ENCODE data around the gene CELF2. TPM values are rescaled to one million over a fixed set of nuclear protein-coding genes. Genes with fewer than 3 reads are reported as not detected.
A peak's percentile ranks its signal among the peaks of the same experiment; 100 is the strongest.

CELF2 gene
- total RNA-seq, 2 donors from 2014 or later, result 63.2 to 69.4 TPM

DNA sequence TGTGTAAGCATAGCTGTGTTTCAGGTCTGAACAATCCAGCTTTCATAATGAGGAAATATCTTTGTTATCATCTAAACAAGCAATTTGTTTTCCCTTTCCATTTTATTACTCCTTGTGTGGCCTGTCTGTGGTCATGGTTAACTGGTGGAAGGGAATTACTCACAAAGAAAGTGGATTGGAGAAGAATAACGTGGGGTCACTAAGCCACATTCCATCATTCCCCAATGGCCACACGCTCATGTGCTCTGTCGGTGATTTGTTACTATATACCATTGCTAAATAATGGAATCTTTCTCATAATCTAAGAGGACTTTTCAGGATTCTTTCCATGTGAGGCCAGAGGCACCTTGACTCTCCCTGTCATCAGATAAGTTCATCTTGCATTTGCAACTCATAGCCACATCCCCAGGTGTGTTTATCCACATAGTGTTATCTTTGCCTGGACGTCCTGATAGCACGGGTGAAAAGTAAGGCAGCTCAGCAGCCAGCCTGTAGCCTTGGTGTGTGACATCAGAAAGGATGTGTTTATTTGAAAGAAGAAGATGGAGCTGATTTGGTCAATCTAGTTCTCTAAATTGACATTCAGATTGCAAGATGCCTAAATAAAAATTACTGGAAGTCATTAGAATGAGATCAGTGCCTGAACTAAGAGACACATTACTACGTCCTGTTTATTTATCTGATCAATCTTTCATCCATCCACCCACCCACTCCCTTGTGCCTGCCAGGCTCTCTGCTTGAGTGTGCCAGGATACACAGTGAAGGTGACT is 128.9 kb downstream of the CELF2 start:
- H3K27ac ChIP-seq, result peak overlapping the region; percentile 5 to 76
- peaks cover 0 to 68% of the 10 kb centered on the region in 2 donors for H3K4me1 ChIP-seq
- TF ChIP-seq, protein P1, sequence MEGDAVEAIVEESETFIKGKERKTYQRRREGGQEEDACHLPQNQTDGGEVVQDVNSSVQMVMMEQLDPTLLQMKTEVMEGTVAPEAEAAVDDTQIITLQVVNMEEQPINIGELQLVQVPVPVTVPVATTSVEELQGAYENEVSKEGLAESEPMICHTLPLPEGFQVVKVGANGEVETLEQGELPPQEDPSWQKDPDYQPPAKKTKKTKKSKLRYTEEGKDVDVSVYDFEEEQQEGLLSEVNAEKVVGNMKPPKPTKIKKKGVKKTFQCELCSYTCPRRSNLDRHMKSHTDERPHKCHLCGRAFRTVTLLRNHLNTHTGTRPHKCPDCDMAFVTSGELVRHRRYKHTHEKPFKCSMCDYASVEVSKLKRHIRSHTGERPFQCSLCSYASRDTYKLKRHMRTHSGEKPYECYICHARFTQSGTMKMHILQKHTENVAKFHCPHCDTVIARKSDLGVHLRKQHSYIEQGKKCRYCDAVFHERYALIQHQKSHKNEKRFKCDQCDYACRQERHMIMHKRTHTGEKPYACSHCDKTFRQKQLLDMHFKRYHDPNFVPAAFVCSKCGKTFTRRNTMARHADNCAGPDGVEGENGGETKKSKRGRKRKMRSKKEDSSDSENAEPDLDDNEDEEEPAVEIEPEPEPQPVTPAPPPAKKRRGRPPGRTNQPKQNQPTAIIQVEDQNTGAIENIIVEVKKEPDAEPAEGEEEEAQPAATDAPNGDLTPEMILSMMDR (IDR thresholded peaks at IDR 0.05), result no peak

DNA sequence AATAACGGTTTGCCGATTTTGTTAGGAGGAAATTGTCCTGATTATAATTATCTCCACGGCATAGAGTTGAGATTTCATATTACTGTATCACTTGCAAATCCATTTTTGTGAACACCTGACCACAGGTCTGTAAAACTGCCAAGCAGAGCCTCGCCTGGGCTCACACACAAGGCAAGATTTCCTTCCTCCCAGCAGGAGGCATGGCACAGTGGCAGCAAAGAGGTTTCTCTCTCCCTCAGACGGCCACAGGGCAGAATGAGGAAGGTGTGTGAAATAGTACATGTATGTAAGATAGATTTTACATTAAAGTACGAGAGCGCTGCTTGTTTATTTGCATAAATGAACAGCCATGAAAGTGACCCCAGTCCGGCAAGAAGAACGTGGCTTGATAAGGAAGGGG is 130.1 kb downstream of the CELF2 start:
- Histone ChIP-seq H3K4me1 (peaks cover 0 to 71% of the 10 kb centered on the region in 2 donors), H3K36me3 (no peaks in the 10 kb centered on the region), H3K9me3 (no peaks in the 10 kb centered on the region), H3K4me3 (no peak overlapping the region), H3K27me3 (no peaks in the 10 kb centered on the region), H3K27ac (peak overlapping the region; percentile 61 to 76)
- TF ChIP-seq, protein P1 (IDR thresholded peaks at IDR 0.05), result peak in 1 of 2 donors; percentile 28
- DNase-seq (ENCODE audit: low spot score), result no peak

More for the DNA sequence above, 128.9 kb downstream of the CELF2 start:
- no peaks in the 10 kb centered on the region for H3K27me3 ChIP-seq
- H3K36me3 ChIP-seq, result no peaks in the 10 kb centered on the region
- no peaks in the 10 kb centered on the region for H3K9me3 ChIP-seq
- no peak for DNase-seq (ENCODE audit: low spot score)
- H3K4me3 ChIP-seq, result no peak overlapping the region

DNA sequence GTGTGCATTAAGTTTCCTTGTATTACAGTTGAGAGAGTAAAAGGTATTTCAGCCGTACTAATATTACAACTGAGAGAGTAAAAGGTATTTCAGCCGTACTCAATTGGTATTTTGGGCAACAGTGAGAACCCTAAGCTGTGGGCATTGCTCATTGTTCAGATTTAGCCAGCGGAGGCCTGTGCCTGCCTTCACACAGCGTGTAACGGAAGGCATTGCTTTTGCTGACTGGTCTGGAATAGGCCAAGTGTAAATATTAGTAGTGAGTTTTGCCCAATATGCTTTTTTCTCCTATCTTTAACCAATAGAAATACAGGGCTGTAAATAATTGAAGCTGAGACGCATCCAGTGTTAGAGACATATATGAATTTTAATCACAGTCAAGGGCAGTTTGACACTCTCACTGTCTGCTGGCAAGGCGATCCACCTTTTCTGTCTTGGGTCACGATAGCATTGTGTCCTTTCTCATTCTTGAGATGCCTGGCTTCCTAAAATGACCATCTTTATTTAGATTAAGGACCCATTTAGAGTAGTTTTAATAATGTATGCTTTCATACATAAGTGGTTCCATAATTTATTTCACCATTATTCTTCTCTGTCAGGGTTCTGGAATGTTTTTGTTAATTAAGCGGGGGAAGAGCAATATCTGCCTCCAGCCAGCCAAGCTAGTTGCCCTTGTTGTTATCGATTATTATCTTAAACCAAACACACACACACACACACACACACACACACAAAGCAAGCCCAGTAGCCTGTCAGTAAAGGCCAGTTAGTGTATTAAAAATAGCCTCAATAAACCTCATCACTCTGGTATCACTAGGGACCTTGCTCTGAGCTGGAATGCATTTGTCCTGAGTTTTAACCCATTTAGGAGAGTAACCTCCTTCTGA is 130.7 kb downstream of the CELF2 start:
- Histone ChIP-seq H3K4me3 (no peak overlapping the region), H3K4me1 (peaks cover 0 to 78% of the 10 kb centered on the region in 2 donors), H3K9me3 (no peaks in the 10 kb centered on the region), H3K36me3 (no peaks in the 10 kb centered on the region), H3K27me3 (no peaks in the 10 kb centered on the region), H3K27ac (peak overlapping the region; percentile 61 to 76)
- no peak for DNase-seq (ENCODE audit: low spot score)
- TF ChIP-seq, protein P1 (IDR thresholded peaks at IDR 0.05), result no peak

DNA sequence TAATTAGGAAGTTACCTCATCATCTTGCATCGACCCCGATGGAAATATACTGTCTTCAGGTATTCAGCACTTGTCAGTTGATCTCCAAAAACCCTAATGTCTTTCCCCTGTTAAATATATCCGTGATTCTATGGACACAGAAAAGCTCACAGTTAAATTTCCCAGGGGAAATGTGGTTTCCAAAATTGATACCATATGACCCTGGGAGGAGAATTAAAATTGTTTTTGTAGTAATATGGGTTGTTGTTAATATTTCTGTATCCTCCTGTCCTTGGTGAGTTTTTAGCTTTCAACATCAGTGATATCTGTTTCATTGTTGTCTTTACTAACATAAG is 132.1 kb downstream of the CELF2 start:
- H3K9me3 ChIP-seq, result no peaks in the 10 kb centered on the region
- H3K4me1 ChIP-seq, result peaks cover 0 to 90% of the 10 kb centered on the region in 2 donors
- no peak overlapping the region for H3K4me3 ChIP-seq
- H3K27ac ChIP-seq, result peak overlapping the region; percentile 61 to 76
- H3K36me3 ChIP-seq, result no peaks in the 10 kb centered on the region
- no peaks in the 10 kb centered on the region for H3K27me3 ChIP-seq
- no peak for DNase-seq (ENCODE audit: low spot score)
- TF ChIP-seq, protein P1 (IDR thresholded peaks at IDR 0.05), result no peak

DNA sequence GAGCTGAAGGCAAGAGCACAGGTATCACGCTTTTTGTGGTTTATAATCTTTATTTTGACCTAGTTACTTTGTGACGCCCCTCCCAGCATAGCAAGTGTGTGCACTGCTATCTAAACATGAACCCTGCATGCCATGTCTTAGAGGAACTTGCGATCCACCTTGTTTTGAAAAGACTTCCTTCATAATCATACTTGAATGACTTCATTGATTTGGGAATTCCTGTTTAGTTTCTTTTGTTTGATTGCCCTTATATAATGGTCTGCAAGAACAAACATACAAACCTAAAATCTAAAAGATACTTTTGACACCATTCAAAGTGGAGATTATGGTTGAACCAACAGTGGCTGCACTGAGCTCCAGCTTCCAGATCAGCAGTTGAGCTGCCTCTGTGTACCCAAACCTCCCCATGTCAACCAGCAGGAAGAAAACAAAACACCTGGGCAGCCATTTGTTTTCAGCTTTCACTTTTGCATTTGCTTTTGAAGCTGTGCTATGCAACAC is 132.6 kb downstream of the CELF2 start:
- Histone ChIP-seq H3K27ac (peak overlapping the region in 1 of 2 donors; percentile 76), H3K27me3 (no peaks in the 10 kb centered on the region), H3K4me1 (peaks cover 0 to 89% of the 10 kb centered on the region in 2 donors), H3K4me3 (no peak overlapping the region), H3K36me3 (no peaks in the 10 kb centered on the region), H3K9me3 (no peaks in the 10 kb centered on the region)
- TF ChIP-seq, protein P1 (IDR thresholded peaks at IDR 0.05), result no peak
- DNase-seq (ENCODE audit: low spot score), result no peak
